Keratinocyte (primary cell): ENCODE data around the gene CSH2.

ENCODE experiments used
- EZH2 ChIP-seq: IDR thresholded peaks from one replicate; pipeline ENCODE4 v1.6.1; 2012; ENCODE audit warnings: inconsistent platforms, mild to moderate bottlenecking, low read length, moderate library complexity
- TF ChIP-seq, protein P1 (sequence below), 3 experiments: IDR thresholded peaks in 1 of 3; conservative IDR thresholded peaks in 1 of 3; optimal IDR thresholded peaks in 1 of 3; 2 replicates in 2 of 3; 3 replicates in 1 of 3; pipeline versions ENCODE3 to v1.5.1; 2011; ENCODE audit warnings: low read length in 3 of 3, mild to moderate bottlenecking in 3 of 3, moderate library complexity in 2 of 3, control low read depth in 1 of 3, inconsistent platforms in 1 of 3; ENCODE audit not compliant: insufficient read depth in 2 of 3; ENCODE audit errors: extremely low read depth in 1 of 3

GRCh38 chr17:63880706-63881105, 7.2 kb upstream of the CSH2 start:
- TF ChIP-seq EZH2: no peak
- TF ChIP-seq, protein P1, sequence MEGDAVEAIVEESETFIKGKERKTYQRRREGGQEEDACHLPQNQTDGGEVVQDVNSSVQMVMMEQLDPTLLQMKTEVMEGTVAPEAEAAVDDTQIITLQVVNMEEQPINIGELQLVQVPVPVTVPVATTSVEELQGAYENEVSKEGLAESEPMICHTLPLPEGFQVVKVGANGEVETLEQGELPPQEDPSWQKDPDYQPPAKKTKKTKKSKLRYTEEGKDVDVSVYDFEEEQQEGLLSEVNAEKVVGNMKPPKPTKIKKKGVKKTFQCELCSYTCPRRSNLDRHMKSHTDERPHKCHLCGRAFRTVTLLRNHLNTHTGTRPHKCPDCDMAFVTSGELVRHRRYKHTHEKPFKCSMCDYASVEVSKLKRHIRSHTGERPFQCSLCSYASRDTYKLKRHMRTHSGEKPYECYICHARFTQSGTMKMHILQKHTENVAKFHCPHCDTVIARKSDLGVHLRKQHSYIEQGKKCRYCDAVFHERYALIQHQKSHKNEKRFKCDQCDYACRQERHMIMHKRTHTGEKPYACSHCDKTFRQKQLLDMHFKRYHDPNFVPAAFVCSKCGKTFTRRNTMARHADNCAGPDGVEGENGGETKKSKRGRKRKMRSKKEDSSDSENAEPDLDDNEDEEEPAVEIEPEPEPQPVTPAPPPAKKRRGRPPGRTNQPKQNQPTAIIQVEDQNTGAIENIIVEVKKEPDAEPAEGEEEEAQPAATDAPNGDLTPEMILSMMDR (optimal IDR thresholded peaks at IDR 0.05 in 1 of 3, IDR thresholded peaks at IDR 0.05 in 1 of 3, conservative IDR thresholded peaks at IDR 0.05 in 1 of 3; ENCODE audit: extremely low read depth in 1 of 3, insufficient read depth in 2 of 3, low read length in 3 of 3): no peak
